GM18858 (cell line): Measurements from ENCODE around the gene TLL1.

ENCODE experiments used
- ATAC-seq: cut with Tn5 transposase; IDR thresholded peaks from one replicate; pipeline ENCODE4 v1.9.1; 2021; ENCODE audit not compliant: unreplicated experiment

TLL1 gene

DNA sequence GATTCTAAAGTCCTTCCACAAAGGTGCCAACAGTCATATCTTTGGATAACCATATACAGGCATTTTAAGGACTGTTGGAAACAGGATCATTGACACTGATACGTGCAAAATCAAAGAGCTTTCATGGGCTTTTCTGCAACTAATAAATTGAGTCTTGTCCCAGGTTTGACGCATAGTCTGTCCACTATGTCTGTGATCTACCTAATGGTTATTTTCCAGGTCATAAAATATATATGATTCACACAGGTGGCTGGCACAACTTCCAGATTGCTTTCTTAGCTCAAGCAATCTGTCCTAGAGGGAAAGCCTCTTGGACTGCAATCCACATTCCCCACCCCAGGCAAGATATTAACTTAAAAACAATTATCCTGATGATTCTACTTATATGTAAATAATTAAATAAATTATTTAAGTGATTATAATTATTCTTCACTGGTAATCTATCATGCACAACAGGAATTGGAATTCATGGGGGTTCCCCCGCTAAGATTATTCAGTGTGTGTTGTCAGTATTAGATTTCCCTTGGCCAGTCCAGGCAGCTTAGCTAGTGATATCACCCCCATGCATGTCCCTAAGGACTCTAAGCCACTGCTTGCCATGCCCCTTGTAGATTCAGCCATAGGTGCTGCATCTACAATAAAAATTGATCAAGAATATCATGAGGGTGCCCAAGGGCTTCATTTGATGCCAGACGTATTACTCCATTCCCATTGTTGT is 97.8 kb downstream of the TLL1 start:
- no peak for ATAC-seq

GRCh38 chr4:165971446-165971845 is 98.4 kb downstream of the TLL1 start:
- no peak for ATAC-seq

DNA sequence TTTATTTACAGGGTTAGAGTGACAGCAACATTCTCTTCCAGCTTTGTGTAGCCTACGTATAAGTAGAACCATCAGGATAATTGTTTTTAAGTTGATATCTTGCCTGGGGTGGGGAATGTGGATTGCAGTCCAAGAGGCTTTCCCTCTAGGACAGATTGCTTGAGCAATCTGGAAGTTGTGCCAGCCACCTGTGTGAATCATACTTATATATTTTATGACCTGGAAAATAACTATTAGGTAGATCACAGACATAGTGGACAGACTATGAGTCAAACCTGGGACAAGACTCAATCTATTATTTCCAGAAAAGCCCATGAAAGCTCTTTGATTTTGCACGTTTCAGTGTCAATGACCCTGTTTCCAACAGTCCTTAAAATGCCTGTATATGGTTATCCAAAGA is 98.9 kb downstream of the TLL1 start:
- no peak for ATAC-seq

DNA sequence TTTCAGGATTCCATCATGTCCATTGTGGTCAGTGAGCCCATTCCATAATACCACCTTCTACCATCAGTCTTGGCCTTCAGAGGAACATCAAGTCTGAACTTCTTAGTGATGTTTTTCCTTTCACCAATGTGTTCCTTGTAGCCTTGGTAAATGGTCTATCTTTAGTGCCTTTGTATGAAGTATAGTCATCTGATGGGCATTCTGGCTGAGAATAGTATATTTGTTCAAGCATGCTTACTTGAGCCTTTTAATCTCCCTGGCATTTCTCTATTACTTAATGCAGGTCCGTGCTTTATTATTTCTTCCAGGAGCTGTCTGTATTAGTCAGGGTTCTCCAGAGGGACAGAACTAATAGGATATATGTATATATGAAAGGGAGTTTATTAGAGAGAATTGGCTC is 99.7 kb downstream of the TLL1 start:
- no peak for ATAC-seq

GRCh38 chr4:165982934-165983333 is 109.9 kb downstream of the TLL1 start:
- no peak for ATAC-seq

DNA sequence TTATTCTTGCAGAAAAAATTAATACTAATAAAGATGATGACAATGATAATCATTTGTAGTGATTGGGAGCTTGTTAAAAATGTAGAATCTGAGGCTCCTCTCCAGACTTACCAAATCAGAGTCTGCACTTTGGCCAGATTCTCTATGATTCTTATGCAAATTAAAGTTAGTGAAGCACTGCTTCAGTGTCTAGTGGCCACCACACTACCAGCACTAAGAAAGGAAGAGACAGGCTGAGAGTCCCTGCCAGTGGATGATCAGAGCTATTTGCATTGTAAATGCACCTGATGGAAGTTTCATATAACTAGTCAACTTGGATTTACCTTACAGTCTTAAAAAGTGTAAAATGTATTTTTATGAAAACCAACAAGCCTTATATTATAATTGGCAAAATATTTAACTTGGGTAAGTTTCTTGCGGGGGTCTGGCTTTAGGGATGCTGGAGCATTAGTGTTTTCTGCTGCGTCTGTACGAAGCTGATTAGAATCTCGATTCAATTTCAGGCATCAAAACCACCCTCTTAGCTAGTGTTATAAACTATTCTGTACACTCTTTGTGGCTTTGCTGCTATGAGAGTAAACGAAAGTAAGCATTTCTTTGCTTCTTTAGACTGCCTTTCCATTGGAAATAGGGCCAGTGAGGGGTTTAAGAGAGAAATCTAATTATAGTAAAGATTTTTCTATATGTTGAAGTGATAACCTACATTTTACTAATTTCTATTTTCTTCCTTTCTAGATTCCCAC is 114.1 kb downstream of the TLL1 start:
- no peak for ATAC-seq

DNA sequence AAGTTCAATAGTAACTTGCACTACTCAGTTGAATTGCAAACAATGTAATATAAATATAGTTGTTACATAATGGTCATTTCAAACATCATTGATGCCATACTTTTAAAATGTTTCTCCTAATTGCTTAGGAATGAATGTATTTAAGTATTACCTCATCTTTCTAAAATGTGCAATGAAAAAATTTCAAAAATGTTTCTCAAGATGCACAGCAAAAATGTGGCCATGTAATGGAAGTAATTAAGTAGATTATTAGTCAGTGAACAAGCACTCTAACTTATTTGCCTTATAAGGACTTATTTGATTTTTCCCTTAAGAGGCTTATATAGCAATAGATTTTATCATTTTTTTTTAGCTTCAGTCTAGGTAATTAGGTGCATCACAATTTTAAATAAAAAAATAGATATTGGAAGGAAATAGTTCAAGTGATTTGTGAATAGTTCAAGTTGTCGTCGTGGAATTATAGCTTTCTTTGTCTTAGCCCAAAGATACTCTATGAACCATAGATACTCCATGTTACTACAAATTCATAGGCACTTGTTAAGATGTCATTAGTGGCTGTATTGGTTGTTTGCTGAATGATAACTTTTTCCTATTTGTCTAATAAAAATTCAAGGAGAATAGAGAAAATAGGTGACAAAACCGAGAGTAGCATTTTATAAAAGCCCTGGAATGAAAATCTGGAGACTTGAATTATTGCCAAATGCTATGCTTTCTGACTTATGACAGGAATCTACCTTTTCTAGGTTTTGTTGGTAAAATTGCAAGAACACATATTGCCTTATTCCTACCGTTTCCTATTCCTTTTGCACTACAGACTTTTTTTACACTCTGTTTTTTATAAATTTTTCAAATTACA is 118.5 kb downstream of the TLL1 start:
- ATAC-seq, result no peak

GRCh38 chr4:165992283-165992682 is 119.2 kb downstream of the TLL1 start:
- ATAC-seq, result no peak

DNA sequence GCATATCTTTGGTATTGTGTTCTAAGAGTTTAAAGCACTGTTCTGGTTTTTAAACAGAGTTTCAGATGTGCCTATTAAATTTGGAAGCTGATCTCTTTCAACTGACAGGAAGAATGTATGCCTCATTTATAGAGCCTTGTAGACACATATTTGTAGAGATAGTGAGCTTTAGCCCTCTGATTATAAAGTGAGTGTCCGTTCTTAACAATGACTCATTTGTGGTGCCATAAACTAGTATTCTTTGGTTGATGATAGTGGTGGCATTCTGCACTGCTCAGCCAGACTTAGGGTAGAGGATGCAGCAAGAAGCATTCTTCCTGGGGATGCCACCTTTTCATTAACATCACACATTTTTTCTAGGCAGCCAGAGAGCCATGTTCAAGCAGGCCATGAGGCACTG is 121.7 kb downstream of the TLL1 start:
- ATAC-seq, result no peak

GRCh38 chr4:166003811-166004210 is 130.8 kb downstream of the TLL1 start:
- no peak for ATAC-seq

GRCh38 chr4:166006217-166006616 is 133.2 kb downstream of the TLL1 start:
- ATAC-seq, result no peak

GRCh38 chr4:166008510-166008909 is 135.5 kb downstream of the TLL1 start:
- no peak for ATAC-seq

DNA sequence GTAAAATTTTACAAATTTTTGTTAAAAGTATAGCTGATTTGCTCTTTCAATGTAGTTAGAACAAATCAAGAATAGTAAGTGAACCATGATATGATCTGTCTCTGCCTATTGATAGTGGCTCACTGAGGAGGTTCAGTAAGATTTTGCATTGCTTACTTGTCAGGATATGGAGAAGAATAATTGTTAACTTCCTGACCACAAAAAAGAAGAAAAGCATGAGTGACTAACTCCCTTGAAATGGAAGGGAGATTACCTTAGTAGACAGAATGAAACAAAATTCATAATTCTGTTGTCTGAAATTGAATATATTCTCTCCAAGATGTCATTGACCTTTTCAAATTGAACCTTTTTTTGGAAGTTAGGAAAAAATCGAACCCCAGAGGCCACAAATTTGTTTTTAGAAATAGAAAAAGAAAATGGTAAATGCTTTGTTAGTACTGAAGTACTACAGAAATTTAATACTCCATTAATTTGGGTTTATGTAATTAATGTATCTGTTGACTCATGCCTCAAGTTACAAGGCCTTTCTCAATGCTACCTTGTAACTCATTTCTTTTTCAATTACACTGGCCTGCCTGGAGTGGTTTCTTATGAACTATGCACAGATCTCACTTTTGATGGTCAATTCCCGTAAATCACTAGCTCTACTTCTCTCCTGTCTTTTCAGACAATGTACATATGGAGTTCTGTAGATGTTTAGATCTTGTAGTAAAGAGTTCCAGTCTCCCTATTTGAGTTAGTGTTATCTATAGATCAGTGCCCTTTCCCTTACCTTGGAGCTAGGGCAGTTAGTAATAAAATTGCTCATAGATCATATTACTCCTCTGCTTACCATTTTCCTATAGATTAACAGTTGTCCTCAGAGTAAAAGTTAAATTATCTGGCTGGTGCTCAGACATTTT is 139.3 kb downstream of the TLL1 start:
- ATAC-seq, result no peak

DNA sequence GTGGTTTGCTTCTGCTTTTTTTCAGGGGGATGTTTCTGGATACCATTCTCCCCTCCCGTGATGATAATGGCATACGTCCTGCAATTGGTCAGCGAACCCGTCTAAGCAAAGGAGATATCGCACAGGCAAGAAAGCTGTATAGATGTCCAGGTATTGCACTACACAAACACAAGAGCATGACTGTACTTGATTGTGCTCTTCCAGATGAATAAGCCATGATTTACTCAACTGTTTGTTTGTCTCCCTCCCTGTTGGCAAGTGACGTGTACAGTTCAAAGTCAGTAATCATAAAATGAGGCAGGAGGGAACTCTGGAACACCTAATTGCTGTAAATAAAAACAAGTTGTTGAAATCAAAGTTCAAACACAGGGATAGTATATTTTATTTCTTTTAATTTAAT is 141.4 kb downstream of the TLL1 start:
- no peak for ATAC-seq

DNA sequence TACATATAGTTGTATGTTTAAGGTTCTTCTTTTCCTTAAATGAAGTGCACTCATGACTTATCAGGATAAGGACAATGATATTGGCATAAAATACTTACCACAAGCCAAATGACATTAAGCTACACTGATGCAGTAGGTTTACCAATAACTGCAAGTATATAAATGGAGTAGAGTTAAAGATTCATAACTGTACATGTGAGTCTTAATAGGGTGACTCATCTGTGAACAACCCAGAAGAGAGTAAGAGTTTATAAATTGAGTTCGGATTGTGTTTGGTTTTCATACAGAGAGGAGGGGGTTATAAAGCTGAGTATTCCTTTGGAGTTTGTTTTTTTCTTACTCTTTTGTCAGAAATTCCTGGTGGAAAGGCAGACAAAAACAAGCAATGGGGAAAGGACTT is 144.8 kb downstream of the TLL1 start:
- ATAC-seq, result no peak

DNA sequence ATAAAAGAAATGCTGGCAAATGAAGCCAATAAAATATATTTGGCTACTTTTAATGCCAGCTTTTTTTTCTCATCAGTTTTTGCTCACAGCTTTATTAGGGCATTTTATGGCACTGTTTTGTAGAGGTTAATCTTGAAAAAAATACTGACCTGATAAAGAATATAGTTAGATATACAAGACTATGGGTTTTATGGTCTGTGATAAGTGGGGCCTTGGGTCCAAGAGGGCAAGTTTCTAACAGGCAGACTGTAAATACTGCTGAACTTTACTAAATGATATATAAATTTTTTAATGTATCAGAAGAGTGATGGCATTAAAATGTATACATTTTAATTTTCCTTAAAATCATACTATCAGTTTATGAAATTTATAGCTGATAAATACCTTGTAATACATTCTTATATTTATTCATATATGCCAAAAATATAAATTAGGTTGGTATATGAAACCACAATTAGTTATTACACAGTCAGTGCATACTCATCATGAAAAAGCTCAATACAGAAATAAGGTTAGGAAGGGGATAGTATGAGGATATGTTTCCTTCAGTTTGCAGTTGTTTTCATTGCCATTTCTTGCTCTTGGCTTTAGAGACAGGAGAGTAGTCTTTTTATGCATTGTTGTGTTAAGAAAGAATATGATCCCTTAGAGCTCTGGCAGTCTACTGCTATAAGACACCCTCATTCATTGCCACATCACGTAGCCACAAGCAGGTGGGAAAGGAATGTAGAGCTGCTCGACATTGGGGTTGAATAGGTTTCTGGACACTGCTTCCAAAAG is 146.6 kb downstream of the TLL1 start:
- no peak for ATAC-seq

DNA sequence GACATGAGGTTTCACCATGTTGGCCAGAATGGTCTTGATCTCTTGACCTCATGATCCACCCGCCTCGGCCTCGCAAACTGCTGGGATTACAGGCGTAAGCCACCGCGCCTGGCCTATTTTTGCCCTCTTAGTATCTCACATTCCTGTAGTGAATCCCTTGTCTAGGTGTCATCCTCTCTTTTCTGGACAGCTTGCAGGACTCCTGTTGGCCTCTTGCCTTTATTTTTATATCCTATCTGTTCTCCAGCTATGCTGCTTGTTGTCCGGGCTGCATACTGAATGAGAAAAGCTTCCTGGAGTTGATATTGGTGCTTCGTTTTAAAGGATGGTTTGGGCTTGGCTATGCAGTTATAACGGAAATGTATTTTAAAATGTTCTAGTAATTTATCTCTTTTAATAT is 148.6 kb downstream of the TLL1 start:
- ATAC-seq, result no peak

DNA sequence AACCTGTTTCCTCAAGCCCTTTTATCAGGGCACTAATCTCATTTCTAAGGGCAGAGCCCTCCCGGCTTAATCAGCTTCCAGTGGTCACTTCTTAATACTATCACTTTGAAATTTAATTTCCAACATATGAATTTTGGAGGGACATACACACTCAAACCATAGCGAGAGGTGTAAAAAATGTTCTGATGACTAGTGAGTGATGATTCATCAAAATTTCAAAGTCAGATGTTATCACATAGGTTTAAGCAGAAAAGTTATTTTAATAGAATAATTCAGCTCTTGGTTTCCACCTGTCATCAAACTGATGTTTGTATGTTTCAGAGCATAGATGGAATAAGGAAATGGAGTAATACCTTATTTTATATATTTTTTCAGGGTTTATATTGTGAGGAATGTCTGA is 161.9 kb downstream of the TLL1 start:
- no peak for ATAC-seq

- no peak for ATAC-seq
Measured at GRCh38 chr4:166039822-166040221, 166.8 kb downstream of the TLL1 start.

DNA sequence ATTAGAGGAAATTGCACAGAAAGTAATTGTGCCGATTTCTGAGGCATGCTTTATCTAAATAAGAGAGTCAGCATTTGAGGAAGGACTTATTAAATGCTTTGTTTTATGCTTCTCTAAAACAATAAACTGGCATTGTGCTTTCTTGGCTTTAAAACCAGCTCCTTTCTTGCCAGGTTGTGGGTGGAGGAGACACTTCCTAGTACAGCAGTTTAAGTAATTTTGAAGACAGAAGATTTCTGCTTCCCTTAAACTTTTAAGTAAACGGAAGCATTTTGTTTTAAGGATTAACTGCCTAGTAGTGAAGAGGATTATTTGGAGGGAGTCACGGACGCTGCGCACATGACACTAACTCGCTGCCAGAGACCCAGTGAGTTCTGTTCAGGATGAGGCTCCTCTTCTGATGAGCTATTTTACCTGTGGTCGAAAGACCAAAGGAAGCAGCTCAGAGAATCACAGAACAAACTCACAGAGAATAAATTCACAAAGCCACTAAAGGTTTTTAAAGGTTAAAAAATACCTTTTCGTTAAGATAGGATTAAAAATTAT is 169.5 kb downstream of the TLL1 start:
- no peak for ATAC-seq
